NCI-H1930 (cell line): ENCODE results near the gene NEURL2.

Experiments
- DNase-seq, 2 experiments: peaks; one replicate each; lab custom pipeline; 2025; lab: John Stamatoyannopoulos, UW

NEURL2 gene

DNA sequence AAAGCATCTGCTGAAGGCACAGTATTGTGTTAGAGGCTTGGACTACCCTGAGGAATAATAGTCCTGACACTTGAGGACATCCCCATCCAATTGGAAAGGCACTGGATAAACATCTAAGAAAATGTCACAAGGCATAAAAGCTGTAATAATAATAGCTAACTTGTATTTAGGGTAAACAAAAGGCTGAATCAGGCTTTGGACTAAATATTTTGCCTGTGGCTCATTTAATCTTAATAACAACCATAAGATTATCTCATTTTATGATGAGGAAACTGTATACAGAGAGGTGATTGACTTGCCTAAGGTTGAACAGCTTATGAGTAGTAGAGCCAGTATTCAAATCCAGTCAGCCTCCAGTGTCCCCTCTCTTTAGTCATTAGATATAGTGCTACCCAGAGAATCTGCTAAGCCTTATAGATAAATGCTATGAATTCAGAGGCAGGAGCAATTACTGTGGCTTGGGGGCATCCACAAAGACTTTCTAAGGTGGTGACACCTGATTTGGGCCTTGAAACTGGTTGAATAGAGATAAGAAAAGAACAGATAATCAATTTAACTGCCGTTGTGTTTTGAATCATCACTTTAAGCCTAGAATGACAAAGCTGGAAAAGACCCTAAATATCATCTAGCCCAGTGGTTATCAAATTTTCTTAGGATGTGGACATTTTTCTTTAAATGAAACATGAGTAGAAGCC lies 17.5 kb downstream of the NEURL2 start:
- DNase-seq, result no peak

DNA sequence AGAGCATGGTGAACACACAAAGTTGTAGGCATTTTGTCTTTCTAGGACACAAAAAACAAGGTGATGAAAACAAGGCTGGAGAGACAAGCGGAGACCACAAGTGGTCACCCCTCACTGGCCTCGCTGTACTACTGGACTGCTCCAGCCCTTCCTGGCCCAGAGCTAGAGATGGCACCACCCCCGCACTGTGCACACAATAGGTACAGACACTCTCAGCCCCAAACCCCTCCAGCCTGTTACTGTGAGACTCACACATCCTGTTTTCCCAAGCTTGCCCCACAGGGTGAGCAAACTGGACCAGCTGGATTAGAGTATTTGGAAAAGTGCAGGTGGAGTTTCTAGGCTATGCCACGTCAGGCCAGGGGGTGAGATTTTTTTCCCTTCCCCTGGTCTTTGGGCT lies 18.4 kb downstream of the NEURL2 start:
- no peak for DNase-seq

DNA sequence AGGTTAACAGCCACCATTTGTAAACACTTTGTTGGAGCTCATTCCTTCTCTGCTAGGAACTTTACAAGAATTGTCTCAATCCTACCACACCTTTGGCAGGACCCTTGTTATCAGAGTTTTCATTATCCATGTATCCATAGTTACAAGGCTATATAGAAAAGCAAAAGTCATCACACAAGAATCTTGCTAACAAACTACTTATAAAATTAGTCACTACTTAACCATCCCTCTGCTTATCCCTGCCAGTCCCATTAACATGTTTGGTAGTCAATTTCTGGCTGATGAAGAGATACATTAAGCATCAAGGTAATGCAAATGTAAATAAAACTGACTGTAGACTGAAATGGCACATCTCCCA lies 23.2 kb downstream of the NEURL2 start:
- no peak for DNase-seq

GRCh38 chr20:45867136-45867818 lies 23.7 kb downstream of the NEURL2 start:
- DNase-seq, result no peak

GRCh38 chr20:45866454-45866853 lies 24.6 kb downstream of the NEURL2 start:
- no peak for DNase-seq

- DNase-seq, result no peak
These were observed 27.2 kb downstream of the NEURL2 start for GRCh38 chr20:45863543-45864470.

DNA sequence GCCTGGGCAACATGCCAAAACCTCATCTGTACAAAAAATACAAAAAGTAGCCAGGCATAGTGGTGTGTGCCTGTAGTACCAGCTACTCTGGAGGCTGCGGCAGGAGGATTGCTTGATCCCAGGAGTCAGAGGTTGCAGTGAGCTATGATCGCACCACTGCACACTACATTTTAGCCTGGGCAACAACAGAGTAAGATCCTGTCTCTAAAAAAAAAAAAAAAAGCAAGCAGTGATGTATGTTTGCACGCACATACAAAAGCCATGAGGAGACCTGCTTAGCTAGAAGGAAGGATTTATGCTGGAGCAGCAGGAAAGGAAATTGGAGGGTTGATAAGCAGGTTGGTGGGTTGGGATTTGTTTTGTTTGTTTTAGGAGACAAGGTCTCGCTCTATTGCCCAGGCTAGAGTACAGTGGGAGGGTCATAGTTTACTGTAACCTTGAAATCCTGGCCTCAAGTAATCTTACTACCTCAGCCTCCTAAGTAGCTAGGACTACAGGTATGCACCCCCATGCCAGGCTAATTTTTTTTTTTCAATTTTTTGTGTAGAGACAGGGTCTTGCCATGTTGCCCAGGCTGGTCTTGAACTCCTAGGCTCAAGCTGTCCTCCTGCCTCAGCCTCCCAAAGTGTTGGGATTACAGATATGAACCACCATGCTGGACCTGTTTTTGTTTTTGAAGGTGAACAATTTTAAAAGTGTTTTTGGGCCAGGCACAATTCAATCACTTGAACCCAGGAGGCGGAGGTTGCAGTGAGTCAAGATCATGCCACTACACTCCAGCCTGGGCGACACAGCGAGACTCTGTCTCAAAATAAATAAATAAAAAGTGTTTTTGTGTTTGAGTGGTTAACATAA lies 29.6 kb downstream of the NEURL2 start:
- no peak for DNase-seq

DNA sequence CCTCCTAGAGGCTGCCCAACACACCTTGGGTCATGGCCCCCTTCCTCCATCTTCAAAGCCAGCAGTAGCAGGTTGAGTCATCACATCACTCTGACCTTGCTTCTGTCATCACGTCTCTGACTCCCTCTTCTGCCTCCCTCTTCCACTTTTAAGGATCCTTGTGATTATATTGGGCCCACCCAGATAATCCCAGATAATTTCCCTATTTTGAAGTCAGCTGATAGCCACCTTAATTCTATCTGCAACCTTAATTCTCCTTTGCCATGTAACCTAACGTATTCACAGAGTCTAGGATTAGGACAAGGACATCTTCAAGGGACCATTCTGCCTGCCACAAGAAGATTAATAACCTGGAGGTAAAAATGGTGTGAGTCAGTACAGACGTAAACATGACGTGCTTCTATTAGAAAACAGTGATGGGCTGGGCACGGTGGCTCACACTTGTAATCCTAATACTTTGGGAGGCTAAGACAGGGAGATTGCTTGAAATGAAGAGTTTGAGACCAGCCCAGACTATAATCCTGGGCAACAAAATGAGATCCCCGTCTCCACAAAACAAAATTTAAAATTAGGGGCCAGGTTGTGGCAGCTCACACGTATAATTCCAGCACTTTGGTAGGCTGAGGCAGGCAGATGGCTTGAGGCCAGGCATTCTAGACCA lies 30.3 kb downstream of the NEURL2 start:
- no peak for DNase-seq

- DNase-seq, result no peak
These were observed 31.1 kb downstream of the NEURL2 start for GRCh38 chr20:45859916-45860315.

GRCh38 chr20:45857882-45858216 lies 33.2 kb downstream of the NEURL2 start:
- no peak for DNase-seq

DNA sequence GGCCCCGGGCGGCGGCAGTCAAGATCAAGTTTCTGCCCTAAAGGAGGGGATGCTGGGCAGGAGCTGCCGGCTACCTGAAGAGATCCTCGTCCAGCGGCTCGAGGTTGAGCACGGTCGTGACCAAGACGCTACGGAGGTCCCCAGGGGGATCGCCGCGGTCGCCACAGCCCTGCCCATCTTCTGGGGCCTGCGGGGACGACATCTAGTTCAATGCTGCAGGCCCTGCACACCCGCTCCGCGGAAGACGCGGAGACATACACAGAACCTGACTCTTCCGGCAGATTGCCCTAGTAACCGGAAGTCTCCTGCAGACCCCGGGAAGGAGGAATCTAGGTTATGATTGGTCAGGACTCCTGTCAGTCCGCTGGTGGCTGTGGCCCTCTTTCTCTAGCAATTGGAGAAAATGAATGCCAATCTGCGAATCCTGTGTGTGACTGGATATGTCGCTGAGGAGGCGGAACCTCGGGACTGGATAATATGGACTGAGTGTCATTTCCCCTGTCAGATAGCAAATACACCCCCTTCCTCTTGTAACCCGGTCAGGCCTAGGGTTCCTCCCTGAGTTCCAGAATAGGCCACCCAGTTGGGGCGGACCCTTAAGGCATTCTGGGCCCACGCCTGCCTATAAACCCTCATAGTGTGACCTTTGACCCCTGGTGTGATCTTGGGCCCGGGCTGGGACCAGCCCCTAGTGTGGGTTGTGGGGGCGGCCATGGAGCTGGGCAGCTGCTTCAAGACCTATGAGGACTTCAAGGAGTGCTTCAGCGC lies 33.7 kb downstream of the NEURL2 start, which contains the start of the genes ACOT8 and ZSWIM3:
Gene ACOT8 (minus strand): TSS at position 279 of the 768 bp plus-strand sequence. CDS start 77 bp downstream, at position 202.
Gene ZSWIM3 (plus strand): TSS at position 501 of the 768 bp plus-strand sequence. CDS start 212 bp downstream, at position 713.
- peak; percentile 100 for DNase-seq

- DNase-seq, result no peak
These were observed 37.5 kb downstream of the NEURL2 start for GRCh38 chr20:45853484-45853883.

DNA sequence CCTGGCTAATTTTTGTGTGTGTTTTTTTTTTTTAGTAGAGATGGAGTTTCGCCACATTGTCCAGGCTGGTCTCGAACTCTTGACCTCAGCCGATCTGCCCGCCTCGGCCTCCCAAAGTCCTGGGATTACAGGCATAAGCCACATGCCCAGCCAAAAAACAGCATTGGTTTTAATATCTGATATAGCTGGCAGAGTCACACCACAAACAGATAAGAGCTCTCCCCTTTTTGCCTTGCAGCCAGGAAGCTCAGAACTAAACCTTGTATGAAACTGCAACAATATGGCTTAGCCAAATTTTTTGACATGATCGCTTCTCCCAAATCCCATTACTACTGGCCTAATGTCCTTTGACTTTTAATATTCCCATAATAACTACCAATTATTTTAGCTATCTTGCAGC lies 38.7 kb downstream of the NEURL2 start:
- DNase-seq, result no peak

- DNase-seq, result no peak
These were observed 39.5 kb downstream of the NEURL2 start for GRCh38 chr20:45851501-45851900.

GRCh38 chr20:45850926-45851325 lies 40.1 kb downstream of the NEURL2 start:
- DNase-seq, result no peak

GRCh38 chr20:45850238-45850637 lies 40.8 kb downstream of the NEURL2 start:
- DNase-seq, result no peak

GRCh38 chr20:45848969-45849582 lies 41.9 kb downstream of the NEURL2 start:
- DNase-seq, result no peak

GRCh38 chr20:45848421-45848820 lies 42.6 kb downstream of the NEURL2 start:
- no peak for DNase-seq

DNA sequence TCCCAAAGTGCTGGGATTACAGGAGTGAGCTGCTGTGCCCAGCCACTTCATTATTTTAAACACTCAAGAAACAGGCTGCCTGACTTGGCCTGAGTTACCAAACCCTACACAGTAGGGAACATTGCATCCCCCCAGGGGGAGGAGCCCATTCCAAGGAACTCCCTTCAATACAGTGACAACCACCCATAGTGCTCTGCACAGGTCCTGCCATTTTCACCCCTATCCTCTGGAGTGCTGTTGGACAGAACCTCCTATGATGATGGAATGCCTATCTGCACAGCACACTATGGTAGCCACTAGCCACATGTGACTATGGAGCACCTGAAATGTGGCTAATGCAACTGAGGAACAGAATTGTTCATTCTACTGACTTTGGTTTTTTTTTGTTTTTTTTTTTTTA lies 45.6 kb downstream of the NEURL2 start:
- DNase-seq, result no peak

DNA sequence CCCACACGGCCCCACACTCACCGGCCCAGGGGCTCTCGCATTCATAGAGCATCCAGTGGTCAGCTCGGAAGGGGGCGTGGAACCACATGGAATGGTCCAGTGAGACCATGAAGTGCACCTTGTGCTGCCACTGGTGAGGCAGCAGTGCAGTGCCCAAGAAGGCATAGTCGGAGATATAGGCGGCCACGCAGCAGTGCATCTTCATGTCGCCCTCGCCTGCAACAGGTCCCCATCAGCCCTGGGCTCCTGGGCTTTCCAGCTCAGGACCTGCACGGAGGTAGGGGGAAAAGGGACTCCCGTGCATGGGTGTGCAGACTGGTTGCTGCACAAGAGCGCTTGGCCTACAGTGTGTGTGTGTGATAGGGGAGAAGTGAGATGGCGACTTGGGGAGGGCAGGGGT lies 47.5 kb downstream of the NEURL2 start:
- DNase-seq, result no peak
